AG10803 (cell line): Measurements from ENCODE around the gene RAP1GAP.

Experiments
- DNase-seq: peaks from one replicate; pipeline ENCODE4 v3.0.0; 2010; ENCODE audit warnings: low read depth
- H3K4me3 ChIP-seq: 2 replicates; pipeline ENCODE4 v1.5.1; 2011; ENCODE audit warnings: mild to moderate bottlenecking, low read length, control low read depth
- CTCF ChIP-seq: conservative IDR thresholded peaks from 2 replicates; pipeline ENCODE4 v1.5.1; 2011; ENCODE audit warnings: mild to moderate bottlenecking, low read length, control low read depth, inconsistent platforms

Gene RAP1GAP

DNA sequence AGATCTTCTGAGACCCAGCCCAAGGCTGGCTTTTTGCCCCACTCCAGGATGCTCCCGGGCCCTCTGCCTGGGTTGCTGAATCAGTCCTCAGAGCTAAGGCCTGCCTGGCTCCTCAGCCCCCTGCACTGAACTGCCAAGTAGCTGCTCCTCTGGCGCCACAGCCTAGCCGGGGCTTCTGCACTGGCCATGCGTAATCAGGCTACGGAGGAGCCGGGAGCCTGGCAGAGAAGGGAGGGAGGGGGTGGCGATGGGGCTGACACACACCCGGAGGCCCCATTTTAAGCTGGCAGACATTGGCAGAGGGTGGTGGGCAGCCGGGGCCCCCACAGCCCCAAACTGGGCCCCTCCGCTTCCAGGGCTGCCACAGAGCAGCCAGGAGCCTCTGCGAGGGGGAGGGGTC lies 121.3 kb downstream of the RAP1GAP start:
- H3K4me3 ChIP-seq: no peak overlapping the region
- no peak for TF ChIP-seq CTCF
- no peak for DNase-seq
